Liver (tissue), 3 donors: Measurements from ENCODE around the gene MFSD6L.

Source experiments
- CTCF ChIP-seq: fragments of 150-350 bp; IDR thresholded peaks from 2 replicates; pipeline ENCODE4 v1.5.1; 2017; ENCODE audit warnings: improper control_type of control experiment, low read depth, low read length; ENCODE audit not compliant: missing input control
- EGR1 ChIP-seq, 2 donors: IDR thresholded peaks; 2 replicates each; pipeline ENCODE4 v1.6.1; 2016 to 2018; ENCODE audit warnings: antibody characterized with exemption in 2 of 2, low read depth in 2 of 2
- JUND ChIP-seq, 2 donors: IDR thresholded peaks; 2 replicates each; pipeline ENCODE4 v1.6.1; 2016; ENCODE audit warnings: antibody characterized with exemption in 2 of 2
- MAX ChIP-seq: IDR thresholded peaks from 2 replicates; pipeline ENCODE4 v1.6.1; 2016; ENCODE audit warnings: antibody characterized with exemption
- NR2F2 ChIP-seq: IDR thresholded peaks from 2 replicates; pipeline ENCODE4 v1.6.1; 2016; ENCODE audit warnings: antibody characterized with exemption
- RAD21 ChIP-seq, 2 donors: IDR thresholded peaks; 2 replicates each; pipeline ENCODE4 v1.6.1; 2016; ENCODE audit warnings: antibody characterized with exemption in 2 of 2, mild to moderate bottlenecking in 2 of 2
- SP1 ChIP-seq: IDR thresholded peaks from 2 replicates; pipeline ENCODE4 v1.6.1; 2018; ENCODE audit warnings: antibody characterized with exemption, mild to moderate bottlenecking
- TAF1 ChIP-seq: conservative IDR thresholded peaks from 2 replicates; pipeline ENCODE4 v1.6.1; 2016; ENCODE audit warnings: antibody characterized with exemption, mild to moderate bottlenecking
- YY1 ChIP-seq: IDR thresholded peaks from 2 replicates; pipeline ENCODE4 v1.6.1; 2016; ENCODE audit warnings: antibody characterized with exemption, mild to moderate bottlenecking
- ZBTB33 ChIP-seq: IDR thresholded peaks from 2 replicates; pipeline ENCODE4 v1.6.1; 2016; ENCODE audit warnings: antibody characterized with exemption
- TF ChIP-seq, protein P1 (sequence below): IDR thresholded peaks from 2 replicates; pipeline ENCODE4 v1.6.1; 2016; ENCODE audit warnings: antibody characterized with exemption, mild to moderate bottlenecking
- donor health status: healthy.
- donor health status: healthy.

GRCh38 chr17:8793649-8794048, 5.5 kb downstream of the MFSD6L start:
- TF ChIP-seq CTCF (no peak), JUND (IDR thresholded peaks at IDR 0.05) (no peak), NR2F2 (no peak), RAD21 (IDR thresholded peaks at IDR 0.05) (no peak), YY1 (no peak), EGR1 (IDR thresholded peaks at IDR 0.05; ENCODE audit: low read depth in 2 of 2) (no peak), MAX (no peak), SP1 (no peak), TAF1 (no peak), ZBTB33 (no peak)
- TF ChIP-seq, protein P1, sequence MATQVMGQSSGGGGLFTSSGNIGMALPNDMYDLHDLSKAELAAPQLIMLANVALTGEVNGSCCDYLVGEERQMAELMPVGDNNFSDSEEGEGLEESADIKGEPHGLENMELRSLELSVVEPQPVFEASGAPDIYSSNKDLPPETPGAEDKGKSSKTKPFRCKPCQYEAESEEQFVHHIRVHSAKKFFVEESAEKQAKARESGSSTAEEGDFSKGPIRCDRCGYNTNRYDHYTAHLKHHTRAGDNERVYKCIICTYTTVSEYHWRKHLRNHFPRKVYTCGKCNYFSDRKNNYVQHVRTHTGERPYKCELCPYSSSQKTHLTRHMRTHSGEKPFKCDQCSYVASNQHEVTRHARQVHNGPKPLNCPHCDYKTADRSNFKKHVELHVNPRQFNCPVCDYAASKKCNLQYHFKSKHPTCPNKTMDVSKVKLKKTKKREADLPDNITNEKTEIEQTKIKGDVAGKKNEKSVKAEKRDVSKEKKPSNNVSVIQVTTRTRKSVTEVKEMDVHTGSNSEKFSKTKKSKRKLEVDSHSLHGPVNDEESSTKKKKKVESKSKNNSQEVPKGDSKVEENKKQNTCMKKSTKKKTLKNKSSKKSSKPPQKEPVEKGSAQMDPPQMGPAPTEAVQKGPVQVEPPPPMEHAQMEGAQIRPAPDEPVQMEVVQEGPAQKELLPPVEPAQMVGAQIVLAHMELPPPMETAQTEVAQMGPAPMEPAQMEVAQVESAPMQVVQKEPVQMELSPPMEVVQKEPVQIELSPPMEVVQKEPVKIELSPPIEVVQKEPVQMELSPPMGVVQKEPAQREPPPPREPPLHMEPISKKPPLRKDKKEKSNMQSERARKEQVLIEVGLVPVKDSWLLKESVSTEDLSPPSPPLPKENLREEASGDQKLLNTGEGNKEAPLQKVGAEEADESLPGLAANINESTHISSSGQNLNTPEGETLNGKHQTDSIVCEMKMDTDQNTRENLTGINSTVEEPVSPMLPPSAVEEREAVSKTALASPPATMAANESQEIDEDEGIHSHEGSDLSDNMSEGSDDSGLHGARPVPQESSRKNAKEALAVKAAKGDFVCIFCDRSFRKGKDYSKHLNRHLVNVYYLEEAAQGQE = no peak
